Chondrocyte (in vitro differentiated cells): Measurements from ENCODE around the gene ABTB1. TPM values are rescaled to one million over a fixed set of nuclear protein-coding genes. Genes with fewer than 3 reads are reported as not detected.

Source experiments
- DNase-seq: peaks from one replicate; pipeline ENCODE4 v3.0.0; 2021; ENCODE audit warnings: mixed read lengths, low spot score
- H3K27ac Mint-ChIP-seq: one replicate; pipeline ENCODE4 v1.8.0; 2021; ENCODE audit warnings: mild to moderate bottlenecking, moderate library complexity, mixed read lengths; ENCODE audit not compliant: unreplicated experiment
- H3K27me3 Mint-ChIP-seq: 2 replicates; pipeline ENCODE4 v1.8.0; 2021; ENCODE audit warnings: low read depth, mixed read lengths
- H3K36me3 Mint-ChIP-seq: 2 replicates; pipeline ENCODE4 v1.8.0; 2021; ENCODE audit warnings: low read depth, mixed read lengths
- H3K4me1 Mint-ChIP-seq: 2 replicates; pipeline ENCODE4 v1.8.0; 2021; ENCODE audit warnings: low read depth, mild to moderate bottlenecking, mixed read lengths
- H3K4me3 Mint-ChIP-seq: one replicate; pipeline ENCODE4 v1.8.0; 2021; ENCODE audit warnings: mild to moderate bottlenecking, moderate library complexity, mixed read lengths; ENCODE audit not compliant: unreplicated experiment
- H3K9me3 Mint-ChIP-seq: 2 replicates; pipeline ENCODE4 v1.8.0; 2021; ENCODE audit warnings: low read depth, mixed read lengths
- CTCF ChIP-seq: fragments of 200-600 bp; sonication (generic); IDR thresholded peaks from 2 replicates; pipeline ENCODE4 v1.5.0; 2021; ENCODE audit warnings: antibody characterized with exemption, mild to moderate bottlenecking, moderate library complexity
- total RNA-seq: library from RNA; stranded (reverse); gene quantifications from 3 replicates; pipeline ENCODE4 v1.2.1, GENCODE V29; 2021

The ABTB1 gene
- total RNA-seq, 1 donor from 2014 or later: 26.7 TPM

GRCh38 chr3:127697551-127698240 lies 24.9 kb downstream of the ABTB1 start:
- Mint-ChIP-seq H3K9me3 (no peaks in the 10 kb centered on the region), H3K27ac (peak overlapping the region; percentile 98), H3K27me3 (no peaks in the 10 kb centered on the region), H3K36me3 (peaks cover 8% of the 10 kb centered on the region), H3K4me1 (peaks cover 52% of the 10 kb centered on the region), H3K4me3 (peak overlapping the region; percentile 25)
- peak; percentile 72 for DNase-seq
- TF ChIP-seq CTCF: no peak

DNA sequence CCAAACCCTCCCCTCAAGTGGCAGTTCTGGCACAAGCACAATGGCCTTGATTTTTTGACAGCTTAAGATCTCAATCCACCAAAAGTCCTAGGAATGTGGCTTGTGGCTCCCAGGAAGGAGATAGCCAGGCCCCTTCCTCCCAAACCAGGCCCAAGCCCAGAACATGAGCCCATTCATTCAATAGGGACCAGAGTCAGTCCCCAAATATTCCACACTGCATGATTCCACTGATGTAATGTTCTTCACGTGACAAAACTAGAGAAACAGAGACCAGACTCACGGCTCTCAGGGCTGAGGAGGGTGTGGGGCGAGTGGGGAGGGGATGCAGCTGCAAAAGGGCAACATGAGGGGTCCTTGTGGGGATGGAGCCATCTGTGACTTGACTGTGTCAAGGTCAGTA lies 25.5 kb downstream of the ABTB1 start:
- Mint-ChIP-seq H3K36me3 (peaks cover 8% of the 10 kb centered on the region), H3K27ac (peak overlapping the region; percentile 98), H3K27me3 (no peaks in the 10 kb centered on the region), H3K9me3 (peaks cover 3% of the 10 kb centered on the region), H3K4me3 (no peak overlapping the region), H3K4me1 (peaks cover 52% of the 10 kb centered on the region)
- TF ChIP-seq CTCF: no peak
- DNase-seq: peak; percentile 19

- Mint-ChIP-seq H3K27ac (peak overlapping the region; percentile 98), H3K4me1 (peaks cover 52% of the 10 kb centered on the region), H3K9me3 (peaks cover 8% of the 10 kb centered on the region), H3K4me3 (no peak overlapping the region), H3K36me3 (peaks cover 11% of the 10 kb centered on the region), H3K27me3 (no peaks in the 10 kb centered on the region)
- no peak for TF ChIP-seq CTCF
- peak; percentile 59 for DNase-seq
Measured at GRCh38 chr3:127698691-127699415, 26.1 kb downstream of the ABTB1 start.

GRCh38 chr3:127699416-127700300 lies 26.9 kb downstream of the ABTB1 start:
- peaks cover 48% of the 10 kb centered on the region for H3K4me1 Mint-ChIP-seq
- DNase-seq: peak; percentile 39
- peak overlapping the region; percentile 98 for H3K27ac Mint-ChIP-seq
- TF ChIP-seq CTCF: no peak
- H3K4me3 Mint-ChIP-seq: no peak overlapping the region
- no peaks in the 10 kb centered on the region for H3K27me3 Mint-ChIP-seq
- H3K9me3 Mint-ChIP-seq: peaks cover 8% of the 10 kb centered on the region
- H3K36me3 Mint-ChIP-seq: peaks cover 14% of the 10 kb centered on the region

DNA sequence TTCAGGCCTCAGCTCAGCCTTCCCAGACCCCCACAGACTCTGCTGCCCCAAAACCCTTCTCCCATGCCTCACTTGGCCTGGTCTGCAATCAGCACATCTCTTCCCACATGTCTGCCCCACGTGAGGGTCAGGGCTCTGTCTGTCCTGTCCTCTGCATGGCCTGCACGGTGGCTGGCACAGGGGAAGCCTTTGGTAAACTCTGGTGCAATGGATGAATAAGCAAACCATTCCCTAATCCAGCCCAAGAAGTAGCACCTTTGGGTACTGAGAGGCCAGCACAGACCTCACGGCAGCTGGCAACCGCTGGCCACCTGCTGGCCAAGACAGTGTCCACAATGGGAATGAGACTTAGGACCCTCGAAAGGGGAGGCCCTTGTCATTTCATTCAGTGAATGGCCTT lies 27.7 kb downstream of the ABTB1 start:
- TF ChIP-seq CTCF: peak; percentile 28
- no peaks in the 10 kb centered on the region for H3K27me3 Mint-ChIP-seq
- H3K27ac Mint-ChIP-seq: no peak overlapping the region
- H3K4me1 Mint-ChIP-seq: peaks cover 45% of the 10 kb centered on the region
- H3K36me3 Mint-ChIP-seq: peaks cover 17% of the 10 kb centered on the region
- peaks cover 8% of the 10 kb centered on the region for H3K9me3 Mint-ChIP-seq
- DNase-seq: peak; percentile 54
- no peak overlapping the region for H3K4me3 Mint-ChIP-seq
